Left kidney (tissue), 1 donor: ENCODE measurements around the gene ZNF527. TPM values are rescaled to one million over a fixed set of nuclear protein-coding genes. Genes with fewer than 3 reads are reported as not detected.

Experiments used
- polyA plus RNA-seq: library from polyadenylated mRNA; unstranded; fragments of 120-200 nt; gene quantifications from one replicate; pipeline ENCODE4 v1.2.1, GENCODE V29; 2013; ENCODE audit not compliant: insufficient read length

The ZNF527 gene
- polyA plus RNA-seq, 1 donor: 11.6 TPM

Other genes starting within 250 kb of the ZNF527 start
- gene ZNF585A, start 198.4 kb upstream of the ZNF527 start, polyA plus RNA-seq: 17.6 TPM
- 21.5 TPM for gene ZNF585B, start 160.6 kb upstream of the ZNF527 start, polyA plus RNA-seq
- 15.5 TPM for gene ZNF383, start 152.9 kb upstream of the ZNF527 start, polyA plus RNA-seq
- gene ZNF569, start 96.3 kb downstream of the ZNF527 start, polyA plus RNA-seq: 14.1 TPM
- gene ZNF570, start 98.3 kb downstream of the ZNF527 start, polyA plus RNA-seq: 11.6 TPM
- 38.0 TPM for gene ZNF793, start 135.8 kb downstream of the ZNF527 start, polyA plus RNA-seq
- 14.0 TPM for gene ZNF571, start 223.7 kb downstream of the ZNF527 start, polyA plus RNA-seq
- 7.3 TPM for gene ZNF540, start 223.8 kb downstream of the ZNF527 start, polyA plus RNA-seq